GM21825 (cell line): ENCODE data around the gene ZNF280C.
"Not testable (repeated sequence)": the region's sequence is repeated elsewhere in the genome, so short reads cannot be mapped to it uniquely, and the experiment has no call there.

Source experiments
- ATAC-seq: cut with Tn5 transposase; IDR thresholded peaks from one replicate; pipeline ENCODE4 v1.9.1; 2021; ENCODE audit warnings: mild to moderate bottlenecking, moderate library complexity; ENCODE audit not compliant: unreplicated experiment

The ZNF280C gene

DNA sequence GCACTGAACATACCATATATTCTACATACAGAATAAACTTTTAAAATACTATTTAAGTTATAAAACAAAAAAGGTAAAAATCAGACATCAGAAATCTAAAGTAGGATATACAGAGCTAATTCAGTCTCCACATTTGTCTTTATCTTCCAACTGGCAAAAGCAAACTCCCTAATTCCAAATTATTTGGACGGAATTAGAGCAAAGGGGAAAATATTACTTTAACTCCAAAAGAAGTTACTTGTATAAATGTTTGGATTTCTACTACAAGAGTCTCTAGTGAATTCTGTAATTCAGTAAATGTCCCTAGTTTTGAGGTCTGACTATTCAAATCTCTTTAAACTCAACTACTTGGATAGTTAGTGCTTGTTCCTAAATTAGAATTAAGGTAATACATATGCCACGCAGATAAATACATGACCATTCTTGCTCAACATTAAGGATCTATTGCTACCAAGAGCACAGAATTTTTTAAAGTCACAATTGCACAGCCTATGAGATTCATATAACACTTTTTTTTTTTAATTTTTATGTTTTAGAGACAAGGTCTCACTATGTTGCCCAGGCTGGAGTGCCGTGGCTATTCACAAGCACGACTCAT lies 7.3 kb downstream of the ZNF280C start:
- no peak for ATAC-seq

DNA sequence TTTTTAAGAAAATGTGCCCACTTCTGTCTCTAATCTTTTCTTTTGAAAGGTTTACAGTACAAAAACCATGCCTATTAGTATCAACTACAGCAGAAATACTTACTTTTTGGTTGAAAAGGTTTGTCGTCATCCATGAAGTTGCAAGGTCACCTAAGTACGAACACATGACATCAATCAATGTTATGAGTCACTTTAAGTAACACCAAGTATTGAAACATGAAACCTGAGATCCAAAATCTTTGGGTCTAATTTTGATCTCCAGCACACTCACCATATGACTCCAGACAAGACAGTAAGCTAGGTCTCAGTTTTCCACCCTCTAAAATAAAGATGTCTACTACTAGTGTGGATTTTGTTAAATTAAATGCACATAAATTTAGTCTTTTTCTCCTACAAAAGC lies 8.4 kb downstream of the ZNF280C start:
- no peak for ATAC-seq

DNA sequence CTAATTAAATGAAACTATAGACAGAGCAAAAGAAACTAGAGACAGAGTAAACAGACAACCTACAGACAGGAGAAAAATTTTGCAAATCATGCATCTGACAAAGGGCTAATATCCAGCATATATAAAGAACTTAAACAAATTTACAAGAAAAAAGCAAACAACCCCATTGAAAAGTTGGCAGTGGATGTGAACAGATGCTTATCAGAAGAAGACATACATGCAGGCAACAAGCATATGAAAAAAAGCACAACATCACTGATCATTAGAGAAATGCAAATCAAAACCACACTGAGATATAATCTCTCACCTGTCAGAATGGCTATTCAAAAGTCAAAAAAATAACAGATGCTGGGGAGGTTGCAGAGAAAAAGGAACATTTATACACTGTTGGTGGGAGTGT lies 14.8 kb downstream of the ZNF280C start:
- ATAC-seq = no peak

DNA sequence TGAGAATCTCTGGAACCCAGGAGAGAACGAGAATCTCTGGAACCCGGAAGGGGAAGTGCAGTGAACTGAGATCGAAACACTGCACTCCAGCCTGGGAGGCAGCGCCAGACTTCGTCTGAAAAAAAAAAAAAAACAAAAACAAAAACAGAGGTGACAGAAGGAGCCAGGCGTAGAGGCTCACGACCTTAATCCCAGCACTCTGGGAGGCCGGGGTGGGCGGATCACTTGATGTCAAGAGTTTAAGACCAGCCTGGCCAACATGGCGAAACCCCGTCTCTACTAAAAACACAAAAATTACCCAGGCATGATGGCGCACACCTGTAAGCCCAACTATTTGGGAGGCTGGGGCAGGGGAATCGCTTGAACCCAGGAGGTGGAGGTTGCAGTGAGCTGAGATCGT lies 17.0 kb downstream of the ZNF280C start:
- no peak for ATAC-seq

DNA sequence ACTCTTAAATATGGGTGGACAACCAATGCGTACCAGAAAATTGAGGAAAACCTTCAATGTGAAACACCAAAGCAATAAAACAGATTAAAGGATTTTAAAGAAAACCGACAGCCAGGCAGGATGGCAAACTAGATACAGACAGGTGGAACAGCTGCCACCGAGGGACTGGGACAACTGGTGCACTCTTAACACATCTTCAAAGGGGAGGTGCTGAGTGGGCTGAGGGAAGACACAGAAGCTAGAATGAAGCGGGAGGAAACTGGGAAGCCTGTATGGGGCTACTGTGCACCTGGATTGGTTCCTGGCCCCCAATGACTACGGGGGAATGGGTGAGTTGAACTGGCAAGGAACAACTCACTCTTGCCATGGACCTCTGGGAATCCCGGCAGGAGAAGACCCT lies 20.7 kb downstream of the ZNF280C start:
- ATAC-seq = no peak

DNA sequence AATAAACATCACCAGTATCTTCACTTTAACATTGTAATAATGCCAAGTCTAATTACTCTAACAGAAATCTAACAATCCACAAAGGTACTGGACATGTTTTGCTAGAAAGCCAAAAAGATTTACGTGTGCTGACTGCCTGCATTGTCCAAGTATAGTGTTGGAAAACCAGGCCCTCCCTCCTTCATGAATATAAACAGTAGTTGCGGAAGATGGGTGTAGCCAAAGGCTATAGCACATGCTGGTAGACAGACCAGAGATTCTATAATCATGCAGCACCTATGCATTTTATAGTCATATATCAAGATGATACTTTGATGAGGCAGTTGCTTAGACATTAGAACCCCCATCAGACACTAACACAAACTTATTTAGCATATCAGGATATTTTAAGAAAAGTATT lies 22.6 kb downstream of the ZNF280C start:
- no peak for ATAC-seq

DNA sequence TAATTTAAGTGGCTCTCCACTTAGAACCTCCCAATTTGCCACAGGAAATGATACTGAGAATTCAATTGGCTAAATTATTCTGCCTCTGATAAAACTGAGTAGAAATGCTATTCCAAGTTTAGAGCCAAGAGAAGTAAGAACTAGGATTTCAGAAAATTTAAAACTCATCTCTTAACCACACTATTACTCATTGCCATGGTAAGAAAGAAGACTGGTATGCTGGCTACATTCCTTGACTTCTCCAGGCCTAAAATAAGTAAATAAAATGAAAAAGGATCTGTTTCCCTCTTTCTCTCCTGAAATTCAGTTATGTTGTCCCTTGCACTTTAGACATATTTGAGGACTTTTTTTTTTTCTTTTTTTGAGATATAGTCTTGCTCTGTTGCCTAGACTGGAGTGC lies 23.3 kb downstream of the ZNF280C start:
- ATAC-seq = no peak

DNA sequence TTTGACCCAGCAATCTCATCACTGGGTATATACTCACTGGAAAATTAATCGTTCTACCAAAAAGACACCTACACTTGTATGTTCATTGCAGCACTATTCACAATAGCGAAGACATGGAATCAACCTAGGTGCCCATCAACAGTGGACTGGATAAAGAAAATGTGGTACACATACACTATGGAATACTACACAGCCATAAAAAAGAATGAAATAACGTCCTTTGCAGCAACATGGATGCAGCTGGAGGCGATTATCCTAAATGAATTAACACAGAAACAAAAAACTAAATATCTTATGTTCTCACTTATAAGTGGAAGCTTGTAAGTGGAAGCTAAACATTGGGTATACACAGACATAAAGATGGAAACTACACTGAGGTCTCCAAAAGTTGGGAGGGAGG lies 37.5 kb downstream of the ZNF280C start:
- ATAC-seq = not testable (repeated sequence)

DNA sequence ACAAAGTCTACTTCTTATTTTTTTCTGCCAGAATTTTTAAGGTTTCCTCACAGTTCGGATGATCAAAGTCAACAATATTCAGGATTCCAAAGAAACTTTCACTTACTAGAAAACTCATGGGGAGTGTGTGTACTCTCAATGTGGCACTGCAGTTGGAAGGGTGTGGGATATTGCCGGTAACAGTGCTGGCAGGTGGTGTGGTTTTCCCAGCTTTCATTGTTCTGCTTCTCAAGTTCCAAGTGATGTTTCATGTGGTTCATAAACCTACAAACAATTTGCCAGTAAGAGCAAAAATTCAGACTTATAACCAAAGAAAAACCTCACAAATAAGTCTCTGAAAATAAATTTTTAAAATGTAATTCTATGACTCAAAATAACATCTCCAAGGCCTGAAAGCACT lies 39.8 kb downstream of the ZNF280C start:
- no peak for ATAC-seq

DNA sequence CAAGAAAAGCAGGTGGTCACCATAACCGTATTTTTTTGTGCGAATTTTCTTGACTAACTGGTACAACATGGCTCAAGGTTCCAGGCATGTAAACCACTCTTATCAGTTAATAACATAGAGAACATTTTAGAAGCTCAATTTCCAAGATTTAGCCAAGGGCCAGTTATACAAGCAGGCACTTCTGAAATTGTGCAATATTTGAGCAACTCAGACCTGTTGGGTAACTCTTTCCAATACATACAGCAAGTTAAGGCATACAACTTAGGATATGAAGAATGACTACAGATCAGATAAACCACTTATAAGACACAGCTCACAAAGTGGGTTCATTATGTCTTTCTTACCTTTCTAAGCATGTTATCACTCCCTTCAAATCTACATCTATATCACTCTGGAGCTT lies 43.9 kb downstream of the ZNF280C start:
- no peak for ATAC-seq

DNA sequence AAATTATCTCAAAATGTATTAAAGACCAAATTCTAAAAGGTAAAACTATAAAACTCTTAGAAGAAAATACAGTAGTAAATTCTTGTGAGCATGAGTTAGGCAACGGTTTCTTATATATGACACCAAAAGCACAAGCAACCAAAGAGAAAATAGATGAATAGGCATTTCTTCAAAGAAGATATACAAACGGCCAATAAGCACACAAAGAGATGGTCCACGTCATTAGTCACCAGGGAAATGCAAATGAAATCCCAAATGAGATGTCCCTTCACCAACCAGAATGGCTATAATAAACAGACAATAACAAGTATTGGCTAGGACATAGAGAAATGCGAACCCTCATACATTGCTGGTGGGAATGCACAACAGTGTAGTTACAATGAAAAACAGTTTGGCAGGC lies 52.4 kb downstream of the ZNF280C start:
- ATAC-seq = no peak

DNA sequence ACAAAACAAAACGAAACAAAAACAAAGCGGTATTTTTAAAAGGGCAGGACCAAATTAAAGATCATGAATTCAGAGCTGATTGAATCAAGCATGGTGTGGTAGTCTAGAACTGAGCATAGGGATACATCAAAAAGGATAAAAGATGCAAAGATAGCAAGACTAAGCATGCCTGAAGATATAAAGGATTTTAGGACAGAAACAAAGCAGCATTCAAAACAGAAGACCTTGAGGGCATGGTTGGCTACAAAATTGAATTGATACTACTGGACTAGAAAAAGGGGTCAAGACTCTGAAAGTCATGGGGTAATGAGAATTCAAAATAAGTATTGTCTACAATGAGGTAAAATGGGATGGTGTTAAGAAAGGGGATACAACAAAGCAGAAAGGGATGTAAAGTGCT lies 55.3 kb downstream of the ZNF280C start:
- no peak for ATAC-seq

DNA sequence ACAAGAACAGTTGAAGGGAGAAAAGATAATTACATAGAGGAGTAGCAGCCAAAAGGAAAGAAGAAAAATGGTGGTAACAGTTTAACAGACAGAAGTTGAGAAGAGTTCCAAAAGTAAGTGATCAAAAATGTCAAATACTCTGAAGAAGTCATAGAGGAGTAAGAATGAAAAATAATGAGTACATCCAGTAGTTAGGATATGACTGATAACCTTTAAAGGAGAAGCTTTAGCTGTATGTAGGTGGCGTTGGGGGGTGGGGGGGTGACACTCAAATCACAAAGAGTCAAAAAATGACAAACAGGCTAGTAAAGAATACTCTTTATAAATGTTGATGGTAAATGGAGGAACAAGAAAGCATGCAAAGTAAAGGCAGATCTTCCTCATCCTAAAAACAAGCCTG lies 56.3 kb downstream of the ZNF280C start:
- no peak for ATAC-seq

DNA sequence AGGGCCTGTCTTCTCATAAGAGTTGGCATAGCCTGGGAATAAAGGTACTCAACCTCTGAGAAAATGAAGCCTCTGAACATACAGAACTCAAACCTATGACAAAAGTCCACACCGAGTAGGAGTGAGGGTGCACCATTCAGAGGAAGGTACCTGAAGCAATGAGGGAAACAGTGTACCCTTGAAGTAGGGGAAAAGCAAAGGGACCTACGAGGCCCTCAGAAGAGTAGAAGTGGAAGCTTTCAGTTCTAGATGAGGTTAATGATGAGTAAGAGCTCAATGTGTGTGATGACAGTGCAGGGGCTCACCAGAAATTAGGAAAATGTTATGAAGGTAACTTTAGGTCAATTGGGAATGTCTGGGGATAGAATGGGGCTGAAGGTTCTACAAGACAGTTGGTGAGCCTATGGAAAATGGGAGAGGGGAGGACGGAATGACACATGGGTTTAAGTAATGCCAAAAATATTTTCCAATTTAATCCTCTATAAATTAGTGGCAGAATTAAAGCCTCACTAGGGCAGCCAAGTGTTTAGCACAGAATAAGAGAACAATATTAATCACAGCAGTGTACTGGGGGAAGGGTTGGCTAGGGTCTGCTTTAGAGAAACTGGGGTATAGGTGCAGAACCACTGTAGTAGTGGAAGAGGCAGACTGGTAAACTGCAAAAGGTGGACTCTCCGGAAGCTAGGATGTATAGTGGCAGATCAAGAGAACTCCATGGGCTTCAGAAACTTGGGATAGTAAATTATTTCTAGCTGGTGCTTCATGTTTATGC lies 57.1 kb downstream of the ZNF280C start:
- ATAC-seq = no peak

DNA sequence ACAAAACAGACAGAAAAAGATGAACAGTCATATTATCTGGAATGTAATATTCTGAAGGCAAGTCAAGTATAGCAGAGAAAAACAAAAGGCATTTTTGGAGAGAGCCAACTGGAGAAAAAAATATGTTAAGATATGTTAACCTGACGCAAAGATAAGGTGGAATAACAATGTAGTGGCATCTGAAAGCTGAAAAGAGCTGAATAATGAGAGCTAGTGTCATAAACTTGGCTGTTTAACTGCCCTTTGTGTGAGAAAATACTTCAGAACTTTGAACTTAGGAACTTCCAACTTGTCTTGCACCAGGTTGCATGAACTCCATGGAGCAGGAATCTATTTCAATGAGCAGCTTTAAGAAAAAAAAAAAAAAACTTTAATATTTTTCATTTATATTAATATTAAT lies 64.1 kb downstream of the ZNF280C start:
- ATAC-seq = no peak

DNA sequence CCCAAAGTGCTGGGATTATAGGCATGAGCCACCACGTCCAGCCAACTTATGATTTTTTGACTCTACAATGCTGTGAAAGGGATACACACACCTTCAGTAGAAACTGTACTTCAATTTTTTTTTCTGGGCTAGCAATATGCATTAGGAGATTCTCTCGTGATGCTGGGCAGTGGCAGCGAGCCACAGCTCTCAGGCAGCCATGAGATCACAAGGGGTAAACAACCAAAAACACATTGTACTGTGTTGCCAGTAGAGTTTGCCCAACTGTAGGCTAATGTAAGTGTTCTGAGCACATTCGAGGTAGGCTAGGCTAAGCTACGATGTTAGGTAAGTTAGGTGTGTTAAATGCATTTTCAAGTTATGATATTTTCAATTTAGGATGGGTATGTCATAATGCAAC lies 71.2 kb downstream of the ZNF280C start:
- no peak for ATAC-seq

DNA sequence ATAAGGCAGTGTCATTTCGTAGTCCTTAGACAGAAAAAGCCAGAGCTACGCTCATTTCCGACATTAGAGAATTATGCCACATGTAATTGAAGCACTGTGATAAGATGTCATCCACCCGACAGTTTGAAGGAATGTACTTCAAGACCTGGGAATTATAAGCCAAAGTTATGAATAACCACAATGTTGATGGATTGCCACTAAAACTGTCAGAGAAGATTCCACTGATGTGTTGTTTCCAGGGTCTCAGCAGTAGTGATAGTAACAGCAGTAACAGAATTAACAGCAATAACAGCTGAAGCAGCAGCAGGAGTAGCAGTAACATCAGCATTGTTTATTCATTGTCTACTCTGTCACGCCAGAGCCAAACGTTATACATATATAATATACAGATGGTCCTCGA lies 72.2 kb downstream of the ZNF280C start:
- no peak for ATAC-seq

DNA sequence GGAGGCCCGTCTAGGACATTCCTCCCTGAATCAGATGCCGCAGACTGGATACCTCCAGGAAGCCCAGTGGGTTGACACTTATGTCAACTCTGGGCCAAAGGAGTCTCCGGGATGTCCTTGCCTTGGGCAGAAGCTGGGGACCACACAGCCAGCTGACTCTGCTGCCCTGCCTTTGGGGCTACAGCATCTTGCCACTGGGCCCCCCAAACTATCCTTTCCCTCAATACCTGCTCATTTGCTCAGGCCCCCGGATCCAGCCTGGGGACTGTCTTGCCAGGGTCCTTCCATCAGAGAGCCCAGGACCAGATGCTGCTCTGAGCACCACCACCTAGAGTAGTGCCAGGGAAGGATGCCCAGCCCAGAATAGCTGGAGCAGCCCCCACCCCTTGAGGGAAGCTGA lies 77.9 kb downstream of the ZNF280C start:
- no peak for ATAC-seq

DNA sequence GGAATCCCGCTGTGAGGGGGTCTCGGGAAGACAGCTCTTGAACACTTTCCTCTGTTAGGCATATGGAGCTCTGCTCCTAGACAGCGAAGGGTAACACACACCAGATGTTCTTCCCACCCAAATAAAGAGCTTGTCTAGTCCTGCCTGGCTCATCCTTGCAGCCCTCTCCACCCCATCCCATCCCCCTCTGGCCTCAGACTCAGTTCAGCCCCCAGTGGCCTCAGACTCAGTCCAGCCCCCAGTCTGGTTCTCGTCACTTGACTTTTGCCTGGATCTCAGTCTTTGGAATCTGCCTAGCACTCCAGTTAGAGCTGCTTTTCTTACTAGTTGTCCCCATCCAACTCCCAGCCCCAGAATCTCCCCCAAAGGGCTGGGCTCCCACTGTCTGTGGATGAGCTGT lies 82.0 kb downstream of the ZNF280C start:
- ATAC-seq = no peak

DNA sequence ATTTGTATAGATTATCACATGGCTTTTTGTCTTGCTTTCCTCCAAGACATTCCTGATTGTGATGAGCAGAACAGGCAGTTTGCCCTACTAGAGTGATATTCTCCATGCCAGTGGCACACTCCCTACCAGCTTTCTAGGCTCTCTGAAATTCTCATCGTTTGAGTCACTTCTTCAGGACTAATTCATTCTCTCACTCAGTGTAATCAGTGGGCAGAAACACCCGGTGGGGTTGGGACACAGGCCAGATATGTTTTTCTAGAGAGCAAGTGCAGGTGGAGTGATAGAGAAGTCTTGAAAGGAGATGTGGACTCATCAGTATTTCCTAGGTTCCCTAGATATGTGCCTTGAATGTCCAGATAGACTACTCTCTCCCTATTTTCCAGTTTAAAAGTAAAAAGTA lies 83.8 kb downstream of the ZNF280C start:
- no peak for ATAC-seq

DNA sequence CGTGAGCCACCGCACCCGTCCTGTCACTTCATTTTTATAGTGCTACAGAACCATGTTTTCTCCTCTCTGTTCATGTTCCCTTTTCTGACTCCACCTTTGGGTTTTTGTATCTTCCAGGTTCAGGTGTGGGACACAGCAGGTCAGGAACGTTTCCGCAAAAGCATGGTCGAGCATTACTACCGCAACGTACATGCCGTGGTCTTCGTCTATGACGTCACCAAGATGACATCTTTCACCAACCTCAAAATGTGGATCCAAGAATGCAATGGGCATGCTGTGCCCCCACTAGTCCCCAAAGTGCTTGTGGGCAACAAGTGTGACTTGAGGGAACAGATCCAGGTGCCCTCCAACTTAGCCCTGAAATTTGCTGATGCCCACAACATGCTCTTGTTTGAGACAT lies 84.5 kb downstream of the ZNF280C start:
- ATAC-seq = no peak

DNA sequence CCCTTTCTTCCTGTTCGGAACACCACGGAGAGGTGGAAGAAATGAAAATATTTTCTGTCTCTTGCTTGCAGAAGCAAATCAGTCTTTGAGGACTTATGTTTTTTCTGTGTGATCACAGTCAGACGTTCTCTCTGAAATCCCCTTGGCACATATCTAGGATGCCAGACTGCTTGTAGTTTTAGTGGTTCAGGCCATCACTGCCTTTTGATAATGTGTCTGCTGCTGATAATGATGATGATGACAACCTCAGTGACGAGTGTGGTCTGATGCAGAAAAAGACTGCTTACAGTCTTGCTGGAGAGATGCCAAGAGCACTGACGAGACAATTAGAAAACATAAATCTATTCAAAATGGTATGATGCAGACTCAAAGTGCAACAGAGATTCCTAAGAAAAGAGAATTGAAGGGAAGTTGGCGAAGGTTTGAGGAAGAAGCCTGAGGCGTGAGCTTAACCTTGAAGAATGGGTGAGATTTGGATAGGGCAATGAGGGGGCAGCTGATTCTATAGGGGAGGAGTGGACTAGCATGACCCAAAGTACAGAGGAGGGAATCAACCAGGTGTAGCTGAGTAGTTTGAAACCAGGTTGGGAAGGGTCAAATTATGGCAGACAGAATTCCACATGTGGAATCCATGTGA lies 89.0 kb downstream of the ZNF280C start:
- ATAC-seq = no peak
